Ovary (tissue), 9 donors: Measurements from ENCODE around the gene ZBTB7B. TPM values are rescaled to one million over a fixed set of nuclear protein-coding genes. Genes with fewer than 3 reads are reported as not detected.
A peak's percentile ranks its signal among the peaks of the same experiment; 100 is the strongest.

Experiments
- DNase-seq, 5 donors: peaks; one replicate each; pipeline ENCODE4 v3.0.0-alpha.2; 2019 to 2020
- H3K27ac ChIP-seq, 2 donors: fragments of 200-600 bp; one replicate each; pipeline versions ENCODE4 v1.5.1 to v1.8.0; 2019 to 2022
- H3K27me3 ChIP-seq: fragments of 200-600 bp; one replicate; pipeline ENCODE4 v1.8.0; 2022
- H3K36me3 ChIP-seq: fragments of 200-600 bp; sonication (generic); one replicate; pipeline ENCODE4 v1.5.1; 2019
- H3K4me1 ChIP-seq: one replicate; pipeline ENCODE4 v1.8.1; 2013; ENCODE audit warnings: mild to moderate bottlenecking, moderate library complexity; ENCODE audit not compliant: insufficient read depth
- H3K4me3 ChIP-seq: fragments of 200-600 bp; sonication (generic); one replicate; pipeline ENCODE4 v1.5.1; 2017
- H3K9me3 ChIP-seq, 2 donors: fragments of 200-600 bp in 1 of 2; sonication (generic) in 1 of 2; one replicate each; pipeline versions ENCODE4 v1.5.1 to v1.8.1; 2013 to 2019; ENCODE audit warnings: mild to moderate bottlenecking in 1 of 2, moderate library complexity in 1 of 2
- EP300 ChIP-seq: sonication (generic); formaldehyde crosslinking; IDR thresholded peaks from one replicate; pipeline ENCODE4 v1.6.1; 2017; ENCODE audit warnings: antibody characterized with exemption
- POLR2A ChIP-seq: fragments of 450-650 bp; IDR thresholded peaks from one replicate; pipeline ENCODE4 v1.6.1; 2017; ENCODE audit warnings: antibody characterized with exemption, mild to moderate bottlenecking, moderate library complexity
- WGBS, 3 donors: extraction: QIAGEN DNeasy Blood & Tissue Kit in 1 of 3; methylation state at CpG; one replicate each; pipeline versions ENCODE4 v1.1.5 to v1.1.7; 2013 to 2017; 5-methylcytosine and 5-hydroxymethylcytosine counted together
- intact Hi-C, 4 donors: fragments of 100-400 bp; cut with DNase I; formaldehyde crosslinking; loops; one replicate each; pipeline versions ENCODE4 v1.11.0 to v1.15.1; 2022 to 2023
- polyA plus RNA-seq, 2 donors: library from polyadenylated mRNA; stranded (reverse); fragments of 200-250 nt in 1 of 2; fragments of 350-450 nt in 1 of 2; fragmentation: Illumina TruSeq in 1 of 2; extraction: RNeasy Lipid Tissue Mini Kit (QIAGEN cat#74804) in 1 of 2; gene quantifications; one replicate each; pipeline ENCODE4 v1.2.3, GENCODE V29; 2013 to 2014
- total RNA-seq, 7 donors: library from RNA; depleted of rRNA in 2 of 7; stranded (reverse); fragments of >200 nt in 2 of 7; fragmentation: NEBNext Ultra II Directional in 3 of 7; extraction: Animal tissue kit (Norgen Biotek cat#: 25700) in 3 of 7; gene quantifications; one replicate each; pipeline versions ENCODE4 v1.1.0 to v1.2.4, GENCODE V29; 2016 to 2023
- TF ChIP-seq, protein P1 (sequence below), 3 donors: fragments of 450-650 bp in 2 of 3; fragments of 200-600 bp in 1 of 3; IDR thresholded peaks; one replicate each; pipeline versions ENCODE4 v1.5.1 to v1.8.0; 2016 to 2022; ENCODE audit warnings: antibody characterized with exemption in 3 of 3, mild to moderate bottlenecking in 1 of 3
- donor health status: DM: no; HTN: no; CAD: no; lungs with moderate emphysema.
- donor health status: DM: no; HTN: no; CAD: no.
- donor health status: Bipolar disorder and iron deficiency.
- donor health status: DM: yes; HTN: yes; CAD: no.
- donor health status: DM: no; HTN: no; CAD: no.
- donor health status: DM: yes; HTN: yes; CAD: no.

Gene ZBTB7B
- total and polyA plus RNA-seq, 9 donors: 3.6 to 45.5 (median 28.9) TPM

GRCh38 chr1:155061381-155062150 lies 59.0 kb downstream of the ZBTB7B start:
- H3K9me3 ChIP-seq: no peaks in the 10 kb centered on the region
- DNase-seq: peak; percentile 81 to 92 (median 90)
- H3K4me3 ChIP-seq: no peak overlapping the region
- no peak overlapping the region for H3K27ac ChIP-seq
- TF ChIP-seq, protein P1, sequence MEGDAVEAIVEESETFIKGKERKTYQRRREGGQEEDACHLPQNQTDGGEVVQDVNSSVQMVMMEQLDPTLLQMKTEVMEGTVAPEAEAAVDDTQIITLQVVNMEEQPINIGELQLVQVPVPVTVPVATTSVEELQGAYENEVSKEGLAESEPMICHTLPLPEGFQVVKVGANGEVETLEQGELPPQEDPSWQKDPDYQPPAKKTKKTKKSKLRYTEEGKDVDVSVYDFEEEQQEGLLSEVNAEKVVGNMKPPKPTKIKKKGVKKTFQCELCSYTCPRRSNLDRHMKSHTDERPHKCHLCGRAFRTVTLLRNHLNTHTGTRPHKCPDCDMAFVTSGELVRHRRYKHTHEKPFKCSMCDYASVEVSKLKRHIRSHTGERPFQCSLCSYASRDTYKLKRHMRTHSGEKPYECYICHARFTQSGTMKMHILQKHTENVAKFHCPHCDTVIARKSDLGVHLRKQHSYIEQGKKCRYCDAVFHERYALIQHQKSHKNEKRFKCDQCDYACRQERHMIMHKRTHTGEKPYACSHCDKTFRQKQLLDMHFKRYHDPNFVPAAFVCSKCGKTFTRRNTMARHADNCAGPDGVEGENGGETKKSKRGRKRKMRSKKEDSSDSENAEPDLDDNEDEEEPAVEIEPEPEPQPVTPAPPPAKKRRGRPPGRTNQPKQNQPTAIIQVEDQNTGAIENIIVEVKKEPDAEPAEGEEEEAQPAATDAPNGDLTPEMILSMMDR (IDR thresholded peaks at IDR 0.05): peak; percentile 96 to 97 (median 97)
- no peak for TF ChIP-seq POLR2A
- no peaks in the 10 kb centered on the region for H3K36me3 ChIP-seq
- H3K4me1 ChIP-seq: peaks cover 7% of the 10 kb centered on the region
- intact Hi-C loops: loop anchor here in 3 of 4 donors (2.0 to 10.0 kb wide), 3 partner anchors 21 to 277 kb away; partner anchors contain the start of gene PBXIP1 (in 2 of the 3)
- 26 to 30% (median 27%) methylated on average over 21 of the region's 21 CpGs for WGBS, 3 donors
- no peaks in the 10 kb centered on the region for H3K27me3 ChIP-seq

DNA sequence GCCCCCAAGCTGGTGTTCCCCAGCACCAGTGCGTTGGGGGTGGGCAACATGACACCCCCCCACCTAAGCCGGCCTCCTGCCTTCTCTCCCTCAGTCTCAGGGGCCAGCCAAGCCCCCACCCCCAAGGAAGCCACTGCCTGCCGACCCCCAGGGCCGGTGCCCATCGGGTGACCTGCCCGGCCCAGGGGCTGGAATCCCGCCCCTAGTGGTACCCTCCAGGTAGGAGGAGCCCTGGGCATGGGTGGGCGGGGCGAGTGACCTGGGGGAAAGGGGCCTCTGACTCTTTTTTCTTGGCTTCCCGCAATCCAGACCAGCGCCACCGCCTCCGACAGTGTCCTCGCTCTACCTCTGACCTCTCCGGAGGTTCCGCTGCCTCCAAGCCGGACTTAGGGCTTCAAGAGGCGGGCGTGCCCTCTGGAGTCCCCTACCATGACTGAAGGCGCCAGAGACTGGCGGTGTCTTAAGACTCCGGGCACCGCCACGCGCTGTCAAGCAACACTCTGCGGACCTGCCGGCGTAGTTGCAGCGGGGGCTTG lies 59.6 kb downstream of the ZBTB7B start:
- Histone ChIP-seq H3K27ac (no peak overlapping the region), H3K36me3 (no peaks in the 10 kb centered on the region), H3K27me3 (no peaks in the 10 kb centered on the region), H3K9me3 (no peaks in the 10 kb centered on the region), H3K4me3 (no peak overlapping the region), H3K4me1 (peaks cover 7% of the 10 kb centered on the region)
- intact Hi-C loops: loop anchor here in 3 of 4 donors (5.0 to 10.0 kb wide), 2 partner anchors 105 to 277 kb away; partner anchors contain the start of gene PBXIP1 (in 2 of the 3)
- WGBS, 3 donors: 34 to 41% (median 35%) methylated on average over 26 to 29 of the region's 29 CpGs
- TF ChIP-seq POLR2A (no peak), EP300 (no peak)
- TF ChIP-seq, protein P1 (IDR thresholded peaks at IDR 0.05): no peak
- DNase-seq: peak; percentile 23 to 59 (median 46)

DNA sequence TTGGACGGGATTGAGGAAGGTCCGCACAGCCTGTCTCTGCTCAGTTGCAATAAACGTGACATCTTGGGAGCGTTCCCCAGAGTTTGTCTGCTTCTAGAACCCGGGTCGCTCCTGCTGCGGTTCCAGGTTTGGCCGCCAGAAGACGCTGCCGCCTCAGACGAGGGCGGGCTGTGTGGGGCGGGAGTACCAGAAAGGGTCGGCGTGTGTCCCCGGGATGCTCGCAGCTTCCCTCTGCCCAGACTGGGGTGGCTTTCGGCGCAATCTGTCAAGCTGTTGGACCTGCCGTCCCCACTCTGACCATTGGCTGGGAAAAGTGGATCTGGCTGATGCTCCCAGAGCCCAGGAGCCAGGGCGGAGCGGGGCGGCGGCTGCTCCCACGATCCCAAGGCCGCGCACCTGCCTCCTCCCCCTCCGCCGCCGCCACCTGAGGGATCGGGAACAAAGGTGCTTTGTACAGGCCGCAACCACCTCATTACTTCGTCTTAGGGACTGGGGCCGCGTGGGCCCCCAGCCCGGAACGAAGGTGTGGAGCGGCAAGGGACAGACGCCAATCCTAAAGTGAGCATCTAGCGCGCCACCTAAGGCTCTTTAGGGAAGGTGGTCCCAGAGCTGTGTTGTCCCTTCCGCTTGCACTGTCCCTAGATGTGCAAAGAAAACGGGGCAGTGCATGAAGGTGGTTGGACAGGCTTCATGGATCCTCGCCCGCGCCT lies 60.3 kb downstream of the ZBTB7B start:
- peaks cover 7% of the 10 kb centered on the region for H3K4me1 ChIP-seq
- peak overlapping the region; percentile 71 to 81 for H3K27ac ChIP-seq
- TF ChIP-seq, protein P1 (IDR thresholded peaks at IDR 0.05): peak; percentile 32 to 60 (median 50)
- TF ChIP-seq POLR2A: no peak
- intact Hi-C loops: loop anchor here in 3 of 4 donors (5.0 to 10.0 kb wide), 2 partner anchors 106 to 278 kb away; partner anchors contain the start of gene PBXIP1 (in 2 of the 3)
- H3K36me3 ChIP-seq: no peaks in the 10 kb centered on the region
- H3K27me3 ChIP-seq: no peaks in the 10 kb centered on the region
- 4 to 8% (median 8%) methylated on average over 45 to 46 of the region's 46 CpGs for WGBS, 3 donors
- no peaks in the 10 kb centered on the region for H3K9me3 ChIP-seq
- peak overlapping the region; percentile 75 for H3K4me3 ChIP-seq
- peak in 4 of 5 donors; percentile 52 to 74 (median 68) for DNase-seq

GRCh38 chr1:155063550-155064110 lies 61.0 kb downstream of the ZBTB7B start, which contains the start of gene EFNA4:
EFNA4 (plus strand) TSS chr1:155063740; CDS start chr1:155063824, 84 bp downstream.
- no peaks in the 10 kb centered on the region for H3K36me3 ChIP-seq
- WGBS, 3 donors: 0 to 1% (median 0%) methylated on average over 29 to 57 of the region's 57 CpGs
- peaks cover 7% of the 10 kb centered on the region for H3K4me1 ChIP-seq
- H3K9me3 ChIP-seq: no peaks in the 10 kb centered on the region
- H3K27ac ChIP-seq: peak within 1 kb of the TSS; percentile 71 to 81
- peak; percentile 45 for TF ChIP-seq POLR2A
- no peak for TF ChIP-seq EP300
- TF ChIP-seq, protein P1 (IDR thresholded peaks at IDR 0.05): no peak
- H3K4me3 ChIP-seq: peak within 1 kb of the TSS; percentile 75
- DNase-seq: peak; percentile 83 to 88 (median 86)
- intact Hi-C loops: loop anchor here in 3 of 4 donors (5.0 to 10.0 kb wide), 2 partner anchors 106 to 279 kb away; partner anchors contain the start of gene PBXIP1 (in 2 of the 3)
- no peaks in the 10 kb centered on the region for H3K27me3 ChIP-seq
